Brain microvascular endothelial cell (primary cell): Measurements from ENCODE around the gene NANOS1.

ENCODE experiments used
- DNase-seq: peaks from one replicate; pipeline ENCODE4 v3.0.0-alpha.2; 2020
- H3K27ac ChIP-seq: fragments of 250-450 bp; sonication (Bioruptor Pico); 2 replicates; pipeline ENCODE4 v1.5.1; 2020; ENCODE audit warnings: mild to moderate bottlenecking, moderate library complexity
- H3K27me3 ChIP-seq: fragments of 250-450 bp; sonication (Bioruptor Pico); replicated peaks from 2 replicates; pipeline ENCODE4 v1.5.1; 2020; ENCODE audit warnings: mild to moderate bottlenecking
- H3K36me3 ChIP-seq: fragments of 250-450 bp; sonication (Bioruptor Pico); replicated peaks from 2 replicates; pipeline ENCODE4 v1.5.1; 2020; ENCODE audit warnings: mild to moderate bottlenecking
- H3K4me3 ChIP-seq: 2 replicates; pipeline ENCODE4 v1.5.1; 2011; ENCODE audit warnings: low read depth, mild to moderate bottlenecking, control low read depth, low read length, moderate library complexity
- CTCF ChIP-seq: IDR thresholded peaks from 2 replicates; pipeline ENCODE4 v1.5.1; 2011; ENCODE audit warnings: low read depth, mild to moderate bottlenecking, moderate library complexity, low read length, control low read depth, inconsistent platforms; ENCODE audit errors: missing control alignments
- in situ Hi-C: cut with HindIII; loops from 2 replicates; pipeline ENCODE4 v1.10.0; 2017; ENCODE audit warnings: low sequenced_read_pairs, low pct_ligation_motif_present

Gene NANOS1

GRCh38 chr10:119061926-119062325 lies 32.4 kb downstream of the NANOS1 start:
- no peak overlapping the region for H3K27ac ChIP-seq
- no peak for DNase-seq
- in situ Hi-C loops: no loop called here
- H3K36me3 ChIP-seq: peaks cover 92% of the 10 kb centered on the region
- no peak for TF ChIP-seq CTCF
- no peak overlapping the region for H3K4me3 ChIP-seq
- no peaks in the 10 kb centered on the region for H3K27me3 ChIP-seq

GRCh38 chr10:119070395-119071165 lies 41.1 kb downstream of the NANOS1 start:
- TF ChIP-seq CTCF: no peak
- H3K36me3 ChIP-seq: peaks cover 62% of the 10 kb centered on the region

GRCh38 chr10:119073584-119073983 lies 44.1 kb downstream of the NANOS1 start:
- Histone ChIP-seq H3K27me3 (no peaks in the 10 kb centered on the region), H3K36me3 (peaks cover 34% of the 10 kb centered on the region), H3K27ac (no peak overlapping the region), H3K4me3 (no peak overlapping the region)
- DNase-seq: no peak
- no peak for TF ChIP-seq CTCF
- in situ Hi-C loops: no loop called here

More at GRCh38 chr10:119070395-119071165, 41.1 kb downstream of the NANOS1 start:
- in situ Hi-C loops: no loop called here
- Histone ChIP-seq H3K27ac (no peak overlapping the region), H3K27me3 (no peaks in the 10 kb centered on the region), H3K4me3 (no peak overlapping the region)
- no peak for DNase-seq

GRCh38 chr10:119078422-119079179 lies 49.1 kb downstream of the NANOS1 start:
- Histone ChIP-seq H3K27me3 (no peaks in the 10 kb centered on the region), H3K4me3 (peak overlapping the region; percentile 98), H3K27ac (no peak overlapping the region), H3K36me3 (no peaks in the 10 kb centered on the region)
- DNase-seq: no peak
- in situ Hi-C loops: no loop called here
- TF ChIP-seq CTCF: no peak

- H3K27me3 ChIP-seq: no peaks in the 10 kb centered on the region
- peak overlapping the region; percentile 96 for H3K27ac ChIP-seq
- no peak for TF ChIP-seq CTCF
- peak overlapping the region; percentile 98 for H3K4me3 ChIP-seq
- in situ Hi-C loops: no loop called here
- H3K36me3 ChIP-seq: no peaks in the 10 kb centered on the region
- DNase-seq: peak; percentile 67
Observed at GRCh38 chr10:119079599-119080520, 50.3 kb downstream of the NANOS1 start.
